Lung (tissue), 12 donors: ENCODE results near the gene KLHDC10. TPM values are rescaled to one million over a fixed set of nuclear protein-coding genes. Genes with fewer than 3 reads are reported as not detected.

Experiments used
- ATAC-seq: fragments of 200-7000 bp; cut with Tn5 transposase; one replicate; pipeline ENCODE4 v1.9.1; 2020; ENCODE audit warnings: moderate number of reproducible peaks; ENCODE audit not compliant: insufficient read depth, low FRiP score
- DNase-seq, 3 donors: peaks; one replicate each; pipeline ENCODE4 v3.0.0-alpha.2; 2013 to 2017
- H3K27ac ChIP-seq, 2 donors: one replicate each; pipeline ENCODE4 v1.5.1; 2013; ENCODE audit warnings: mild to moderate bottlenecking in 2 of 2, moderate library complexity in 2 of 2, control low read depth in 1 of 2, inconsistent platforms in 1 of 2, low read depth in 1 of 2, low read length in 1 of 2
- H3K27me3 ChIP-seq, 3 donors: one replicate each; pipeline ENCODE4 v1.5.1; 2013; ENCODE audit warnings: low read length in 2 of 3; ENCODE audit not compliant: control insufficient read depth in 3 of 3, insufficient read depth in 3 of 3
- H3K36me3 ChIP-seq, 4 donors: one replicate each; pipeline ENCODE4 v1.5.1; 2013; ENCODE audit warnings: low read length in 4 of 4, mild to moderate bottlenecking in 1 of 4, moderate library complexity in 1 of 4; ENCODE audit not compliant: control insufficient read depth in 4 of 4, insufficient read depth in 4 of 4
- H3K4me1 ChIP-seq, 5 donors: one replicate each; pipeline ENCODE4 v1.5.1; 2013; ENCODE audit warnings: low read length in 5 of 5, mild to moderate bottlenecking in 2 of 5, moderate library complexity in 1 of 5; ENCODE audit not compliant: control insufficient read depth in 5 of 5, insufficient read depth in 5 of 5
- H3K4me3 ChIP-seq: one replicate; pipeline ENCODE4 v1.5.1; 2013; ENCODE audit warnings: mild to moderate bottlenecking, control low read depth, moderate library complexity
- H3K9ac ChIP-seq, 2 donors: one replicate each; pipeline ENCODE4 v1.5.1; 2013; ENCODE audit warnings: low read length in 2 of 2, control low read depth in 1 of 2; ENCODE audit not compliant: insufficient read depth in 1 of 2
- H3K9me3 ChIP-seq, 4 donors: one replicate each; pipeline ENCODE4 v1.5.1; 2013; ENCODE audit warnings: low read length in 3 of 4, mild to moderate bottlenecking in 1 of 4, moderate library complexity in 1 of 4; ENCODE audit not compliant: control insufficient read depth in 4 of 4, insufficient read depth in 3 of 4
- WGBS, 2 donors: extraction: QIAGEN DNeasy Blood & Tissue Kit; methylation state at CpG; one replicate each; pipeline ENCODE4 v1.1.7; 2013; 5-methylcytosine and 5-hydroxymethylcytosine counted together
- polyA plus RNA-seq, 2 donors: library from polyadenylated mRNA; stranded (reverse); fragments of 200-250 nt; gene quantifications; one replicate each; pipeline ENCODE4 v1.2.1, GENCODE V29; 2013
- total RNA-seq, 2 donors: library from RNA; depleted of rRNA in 1 of 2; stranded (reverse); fragments of >200 nt in 1 of 2; gene quantifications; one replicate each; pipeline ENCODE4 v1.2.1, GENCODE V29; 2014 to 2021
- TF ChIP-seq, protein P1 (sequence below): IDR thresholded peaks from 2 replicates; pipeline ENCODE4 v1.5.1; 2012; ENCODE audit warnings: mild to moderate bottlenecking; ENCODE audit errors: control extremely low read depth, extremely low read depth
- donor health status: control.
- donor health status: control.
- donor health status: Bipolar disorder and iron deficiency.
- donor health status: healthy.
- donor health status: DM: yes; HTN: yes; CAD: no.

KLHDC10 gene
- total and polyA plus RNA-seq, 4 donors, result 10.4 to 56.9 (median 25.1) TPM

DNA sequence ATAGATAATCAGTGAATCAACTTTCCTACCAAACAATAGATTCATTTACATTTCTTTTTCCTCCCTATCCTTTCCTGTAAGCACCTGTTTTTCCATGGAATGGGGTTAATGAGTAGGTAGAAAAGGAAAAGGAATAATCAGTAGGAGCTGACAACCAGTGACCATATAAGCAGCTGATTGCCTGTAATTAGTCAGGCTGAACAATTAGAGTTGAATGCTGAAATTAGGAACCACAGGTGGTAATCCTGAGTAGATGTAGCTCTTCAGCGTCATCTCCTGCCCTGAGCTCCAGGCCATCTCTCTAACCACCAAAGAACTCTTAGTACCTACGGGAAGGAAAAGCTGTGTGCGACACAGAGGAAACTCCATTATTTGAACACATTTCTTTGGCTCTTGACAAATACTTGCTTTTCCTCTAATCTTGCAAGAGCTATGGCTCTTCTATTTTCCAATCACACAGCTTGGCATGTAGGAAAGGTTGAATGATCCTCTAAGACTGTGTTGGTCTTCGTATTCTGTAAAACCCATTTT lies 63.8 kb downstream of the KLHDC10 start:
- Histone ChIP-seq H3K4me1 (peaks cover 0 to 8% (median 5%) of the 10 kb centered on the region in 5 donors), H3K9ac (no peak overlapping the region), H3K36me3 (peaks cover 14 to 25% (median 22%) of the 10 kb centered on the region in 4 donors), H3K27ac (no peak overlapping the region), H3K4me3 (no peak overlapping the region), H3K9me3 (no peaks in the 10 kb centered on the region), H3K27me3 (no peaks in the 10 kb centered on the region)
- no peak for DNase-seq
- ATAC-seq, result no peak
- TF ChIP-seq, protein P1, sequence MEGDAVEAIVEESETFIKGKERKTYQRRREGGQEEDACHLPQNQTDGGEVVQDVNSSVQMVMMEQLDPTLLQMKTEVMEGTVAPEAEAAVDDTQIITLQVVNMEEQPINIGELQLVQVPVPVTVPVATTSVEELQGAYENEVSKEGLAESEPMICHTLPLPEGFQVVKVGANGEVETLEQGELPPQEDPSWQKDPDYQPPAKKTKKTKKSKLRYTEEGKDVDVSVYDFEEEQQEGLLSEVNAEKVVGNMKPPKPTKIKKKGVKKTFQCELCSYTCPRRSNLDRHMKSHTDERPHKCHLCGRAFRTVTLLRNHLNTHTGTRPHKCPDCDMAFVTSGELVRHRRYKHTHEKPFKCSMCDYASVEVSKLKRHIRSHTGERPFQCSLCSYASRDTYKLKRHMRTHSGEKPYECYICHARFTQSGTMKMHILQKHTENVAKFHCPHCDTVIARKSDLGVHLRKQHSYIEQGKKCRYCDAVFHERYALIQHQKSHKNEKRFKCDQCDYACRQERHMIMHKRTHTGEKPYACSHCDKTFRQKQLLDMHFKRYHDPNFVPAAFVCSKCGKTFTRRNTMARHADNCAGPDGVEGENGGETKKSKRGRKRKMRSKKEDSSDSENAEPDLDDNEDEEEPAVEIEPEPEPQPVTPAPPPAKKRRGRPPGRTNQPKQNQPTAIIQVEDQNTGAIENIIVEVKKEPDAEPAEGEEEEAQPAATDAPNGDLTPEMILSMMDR, result no peak
- 94 to 96% methylated on average over 4 of the region's 4 CpGs for WGBS, 2 donors

DNA sequence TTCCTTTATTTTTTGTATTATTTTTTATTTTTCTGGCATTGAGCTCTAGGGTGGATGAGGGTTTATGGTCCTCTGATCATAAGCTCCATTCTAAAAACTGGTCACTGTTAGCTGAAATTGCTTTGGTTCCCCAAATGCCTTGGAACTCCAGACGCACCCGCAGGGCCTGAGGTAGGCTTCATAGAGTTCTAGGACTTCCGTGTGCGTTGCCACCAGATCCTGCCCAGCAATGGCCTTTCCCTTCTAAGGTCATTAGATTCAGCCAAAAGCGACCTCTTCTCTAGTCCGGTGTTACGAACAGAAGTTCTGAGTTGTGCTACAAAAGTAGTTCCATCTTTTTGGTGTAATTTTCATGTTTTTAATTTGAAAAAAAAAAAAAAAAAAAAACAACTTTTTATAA lies 64.4 kb downstream of the KLHDC10 start:
- Histone ChIP-seq H3K4me3 (no peak overlapping the region), H3K9ac (no peak overlapping the region), H3K9me3 (no peaks in the 10 kb centered on the region), H3K27ac (no peak overlapping the region), H3K27me3 (no peaks in the 10 kb centered on the region), H3K4me1 (peaks cover 0 to 2% (median 0%) of the 10 kb centered on the region in 5 donors), H3K36me3 (peaks cover 12 to 23% (median 20%) of the 10 kb centered on the region in 4 donors)
- ATAC-seq (no peak), DNase-seq (no peak)
- TF ChIP-seq, protein P1, result no peak
- WGBS, 2 donors, result 97 to 98% methylated on average over 7 of the region's 7 CpGs

DNA sequence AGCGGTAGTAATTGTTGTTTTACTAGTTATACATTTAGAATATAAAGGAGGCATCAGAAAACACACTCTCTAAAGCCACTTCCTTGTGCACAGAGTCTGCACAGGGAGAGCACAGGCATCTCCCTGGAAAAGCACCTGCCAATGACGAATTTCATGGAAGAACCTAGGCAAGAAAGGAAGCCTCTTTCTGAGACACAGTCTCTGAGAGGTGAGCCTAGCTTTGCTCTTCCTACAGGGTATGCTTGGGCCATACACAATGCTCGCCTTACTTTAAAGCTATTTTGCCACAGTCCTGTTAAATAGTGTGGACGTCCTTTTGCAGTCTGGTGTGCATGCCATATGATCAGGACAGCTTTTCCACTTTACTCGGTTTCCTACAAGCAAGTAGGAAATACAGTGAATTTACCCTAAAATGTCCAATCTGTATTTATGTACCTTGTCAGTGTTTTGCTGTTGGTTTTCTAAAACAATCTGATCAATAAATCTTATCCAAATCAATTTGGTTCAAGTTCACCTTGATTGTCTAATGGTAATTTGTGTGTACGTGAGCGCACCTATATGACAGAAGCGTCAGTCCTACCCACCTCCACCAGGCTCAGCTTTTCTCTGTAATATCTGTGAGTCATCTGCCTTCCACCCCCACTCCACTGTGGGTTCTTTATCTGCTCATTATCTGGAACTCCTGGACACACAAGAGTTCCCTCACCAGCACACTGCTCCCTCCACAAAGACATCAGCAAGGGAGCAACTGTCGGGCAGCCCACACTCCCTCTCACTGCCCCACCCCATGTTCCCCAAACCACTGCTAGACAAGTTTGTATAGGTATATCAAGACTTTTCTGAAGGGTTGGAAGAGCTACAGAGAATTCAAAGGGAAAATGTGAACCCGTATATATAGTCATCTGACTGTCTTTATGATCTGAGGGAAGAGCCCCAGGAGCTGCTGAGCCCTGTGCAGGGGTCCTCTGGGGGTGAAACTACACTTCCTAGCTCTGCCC lies 65.2 kb downstream of the KLHDC10 start:
- no peak for ATAC-seq
- TF ChIP-seq, protein P1, result no peak
- no peak overlapping the region for H3K9ac ChIP-seq
- peaks cover 0 to 3% (median 0%) of the 10 kb centered on the region in 5 donors for H3K4me1 ChIP-seq
- H3K9me3 ChIP-seq, result no peaks in the 10 kb centered on the region
- DNase-seq, result no peak
- 97% methylated on average over 10 of the region's 10 CpGs for WGBS, 2 donors
- no peak overlapping the region for H3K4me3 ChIP-seq
- no peak overlapping the region for H3K27ac ChIP-seq
- no peaks in the 10 kb centered on the region for H3K27me3 ChIP-seq
- H3K36me3 ChIP-seq, result peaks cover 10 to 23% (median 17%) of the 10 kb centered on the region in 4 donors
